ENCODE measurements around the gene CLEC16A. TPM values are rescaled to one million over a fixed set of nuclear protein-coding genes. Genes with fewer than 3 reads are reported as not detected.

The CLEC16A gene
- total and polyA plus RNA-seq, 9 of the 15 experiments (the other 6 are each of a cell fraction or from before 2014, with no cell fraction given): 1.00 to 22.3 (median 10.0) TPM

DNA sequence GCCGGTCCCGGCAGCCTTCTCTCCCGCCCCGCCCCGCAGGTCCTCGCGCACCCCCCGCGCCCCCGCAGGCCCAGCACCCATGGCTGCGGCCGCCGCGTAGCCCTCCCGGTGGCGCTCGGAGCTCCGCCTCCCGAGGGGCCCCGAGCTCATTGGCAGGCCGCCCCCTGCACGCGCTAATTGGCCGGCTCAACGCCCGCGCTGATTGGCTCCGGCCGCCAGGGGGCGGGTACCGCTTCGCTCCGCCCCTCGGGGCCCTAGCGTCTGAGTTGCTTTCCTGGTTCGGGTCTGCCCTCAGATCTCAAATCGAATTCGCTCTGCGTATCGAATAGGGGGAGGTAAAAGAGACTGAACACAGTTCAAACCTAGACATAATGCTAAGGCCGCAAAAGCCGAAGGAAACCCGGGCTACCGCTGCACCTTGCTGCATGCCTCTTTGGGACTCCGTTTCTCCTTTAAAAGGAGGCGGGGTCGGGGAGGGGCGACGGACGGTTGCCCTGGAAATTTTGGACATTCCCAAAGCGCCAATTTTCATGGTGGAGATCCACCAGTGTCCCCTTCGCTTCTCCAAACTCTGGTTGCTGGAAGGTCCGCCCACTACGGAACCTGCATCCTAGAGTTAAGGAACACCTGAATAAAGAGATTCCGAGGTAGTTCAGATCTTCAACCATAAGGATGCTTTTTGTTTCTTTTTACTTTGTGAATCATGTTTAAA lies 1.9 kb upstream of the CLEC16A start, which contains the start of gene DEXI (continued):
- TF ChIP-seq, protein P1, sequence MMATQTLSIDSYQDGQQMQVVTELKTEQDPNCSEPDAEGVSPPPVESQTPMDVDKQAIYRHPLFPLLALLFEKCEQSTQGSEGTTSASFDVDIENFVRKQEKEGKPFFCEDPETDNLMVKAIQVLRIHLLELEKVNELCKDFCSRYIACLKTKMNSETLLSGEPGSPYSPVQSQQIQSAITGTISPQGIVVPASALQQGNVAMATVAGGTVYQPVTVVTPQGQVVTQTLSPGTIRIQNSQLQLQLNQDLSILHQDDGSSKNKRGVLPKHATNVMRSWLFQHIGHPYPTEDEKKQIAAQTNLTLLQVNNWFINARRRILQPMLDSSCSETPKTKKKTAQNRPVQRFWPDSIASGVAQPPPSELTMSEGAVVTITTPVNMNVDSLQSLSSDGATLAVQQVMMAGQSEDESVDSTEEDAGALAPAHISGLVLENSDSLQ (IDR thresholded peaks at IDR 0.05): peak; percentile 57
- TF ChIP-seq, protein P2, sequence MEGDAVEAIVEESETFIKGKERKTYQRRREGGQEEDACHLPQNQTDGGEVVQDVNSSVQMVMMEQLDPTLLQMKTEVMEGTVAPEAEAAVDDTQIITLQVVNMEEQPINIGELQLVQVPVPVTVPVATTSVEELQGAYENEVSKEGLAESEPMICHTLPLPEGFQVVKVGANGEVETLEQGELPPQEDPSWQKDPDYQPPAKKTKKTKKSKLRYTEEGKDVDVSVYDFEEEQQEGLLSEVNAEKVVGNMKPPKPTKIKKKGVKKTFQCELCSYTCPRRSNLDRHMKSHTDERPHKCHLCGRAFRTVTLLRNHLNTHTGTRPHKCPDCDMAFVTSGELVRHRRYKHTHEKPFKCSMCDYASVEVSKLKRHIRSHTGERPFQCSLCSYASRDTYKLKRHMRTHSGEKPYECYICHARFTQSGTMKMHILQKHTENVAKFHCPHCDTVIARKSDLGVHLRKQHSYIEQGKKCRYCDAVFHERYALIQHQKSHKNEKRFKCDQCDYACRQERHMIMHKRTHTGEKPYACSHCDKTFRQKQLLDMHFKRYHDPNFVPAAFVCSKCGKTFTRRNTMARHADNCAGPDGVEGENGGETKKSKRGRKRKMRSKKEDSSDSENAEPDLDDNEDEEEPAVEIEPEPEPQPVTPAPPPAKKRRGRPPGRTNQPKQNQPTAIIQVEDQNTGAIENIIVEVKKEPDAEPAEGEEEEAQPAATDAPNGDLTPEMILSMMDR (IDR thresholded peaks at IDR 0.05 in 2 of 3, conservative IDR thresholded peaks at IDR 0.05 in 1 of 3; ENCODE audit: insufficient read depth in 2 of 3, low read depth in 1 of 3, low read length in 3 of 3): 0 out of 6 replicates have a peak, but pooled peaks of 1 of the 3 experiments have one; percentile 2
- TF ChIP-seq TEAD1 (CRISPR knock-in tag; IDR thresholded peaks at IDR 0.05): 0 out of 4 replicates have a peak, but pooled peaks of 1 of the 2 experiments have one; percentile 11
- TF ChIP-seq CREB1 (IDR thresholded peaks at IDR 0.05): 0 out of 2 replicates have a peak, but pooled peaks have one; percentile 27
- TF ChIP-seq CREB1 (CRISPR knock-in tag; IDR thresholded peaks at IDR 0.05): peak; percentile 44; the same call in 1 of the 2 replicates
- TF ChIP-seq, protein P3, sequence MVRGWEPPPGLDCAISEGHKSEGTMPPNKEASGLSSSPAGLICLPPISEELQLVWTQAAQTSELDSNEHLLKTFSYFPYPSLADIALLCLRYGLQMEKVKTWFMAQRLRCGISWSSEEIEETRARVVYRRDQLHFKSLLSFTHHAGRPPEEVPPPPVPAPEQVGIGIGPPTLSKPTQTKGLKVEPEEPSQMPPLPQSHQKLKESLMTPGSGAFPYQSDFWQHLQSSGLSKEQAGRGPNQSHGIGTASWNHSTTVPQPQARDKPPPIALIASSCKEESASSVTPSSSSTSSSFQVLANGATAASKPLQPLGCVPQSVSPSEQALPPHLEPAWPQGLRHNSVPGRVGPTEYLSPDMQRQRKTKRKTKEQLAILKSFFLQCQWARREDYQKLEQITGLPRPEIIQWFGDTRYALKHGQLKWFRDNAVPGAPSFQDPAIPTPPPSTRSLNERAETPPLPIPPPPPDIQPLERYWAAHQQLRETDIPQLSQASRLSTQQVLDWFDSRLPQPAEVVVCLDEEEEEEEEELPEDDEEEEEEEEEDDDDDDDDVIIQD (CRISPR knock-in tag; IDR thresholded peaks at IDR 0.05): no peak

Measured in K562 (cell line).